ENCODE measurements around the gene PRPF38B. TPM values are rescaled to one million over a fixed set of nuclear protein-coding genes. Genes with fewer than 3 reads are reported as not detected.
"Not testable (repeated sequence)": the region's sequence is repeated elsewhere in the genome, so short reads cannot be mapped to it uniquely, and the experiment has no call there.

The PRPF38B gene
- total RNA-seq, 2 donors from 2014 or later: 10.7 to 11.1 TPM

GRCh38 chr1:108699375-108700332 is 7.5 kb downstream of the PRPF38B start:
- peak overlapping the region in 1 of 2 donors; percentile 13 for H3K27ac ChIP-seq
- H3K36me3 ChIP-seq: peaks cover 59% of the 10 kb centered on the region

GRCh38 chr1:108701176-108701849 is 9.2 kb downstream of the PRPF38B start:
- Histone ChIP-seq H3K27ac (no peak overlapping the region), H3K27me3 (no peaks in the 10 kb centered on the region), H3K9me3 (no peaks in the 10 kb centered on the region), H3K4me3 (no peak overlapping the region), H3K4me1 (peaks cover 0 to 7% of the 10 kb centered on the region in 2 donors), H3K36me3 (peaks cover 52% of the 10 kb centered on the region)
- no peak for TF ChIP-seq CTCF (IDR thresholded peaks at IDR 0.05)
- no peak for DNase-seq (ENCODE audit: low spot score)

More at GRCh38 chr1:108699375-108700332, 7.5 kb downstream of the PRPF38B start:
- Histone ChIP-seq H3K27me3 (no peaks in the 10 kb centered on the region), H3K4me3 (no peak overlapping the region), H3K4me1 (peaks cover 0 to 14% of the 10 kb centered on the region in 2 donors), H3K9me3 (no peaks in the 10 kb centered on the region)
- no peak for DNase-seq (ENCODE audit: low spot score)
- no peak for TF ChIP-seq CTCF (IDR thresholded peaks at IDR 0.05)

GRCh38 chr1:108702109-108702508 is 10.0 kb downstream of the PRPF38B start:
- H3K27ac ChIP-seq; DNase-seq (ENCODE audit: low spot score); H3K4me3 ChIP-seq; H3K9me3 ChIP-seq; H3K27me3 ChIP-seq; H3K4me1 ChIP-seq: not testable (repeated sequence)
- peaks cover 44% of the 10 kb centered on the region for H3K36me3 ChIP-seq

- no peak for DNase-seq (ENCODE audit: low spot score)
- no peaks in the 10 kb centered on the region for H3K9me3 ChIP-seq
- no peak for TF ChIP-seq CTCF (IDR thresholded peaks at IDR 0.05)
- peaks cover 0 to 7% of the 10 kb centered on the region in 2 donors for H3K4me1 ChIP-seq
- no peaks in the 10 kb centered on the region for H3K27me3 ChIP-seq
- H3K4me3 ChIP-seq: no peak overlapping the region
- peaks cover 26% of the 10 kb centered on the region for H3K36me3 ChIP-seq
- no peak overlapping the region for H3K27ac ChIP-seq
Observed at GRCh38 chr1:108703939-108704338, 11.8 kb downstream of the PRPF38B start.

GRCh38 chr1:108704496-108704895 is 12.4 kb downstream of the PRPF38B start:
- Histone ChIP-seq H3K27ac (no peak overlapping the region), H3K27me3 (no peaks in the 10 kb centered on the region), H3K4me3 (no peak overlapping the region), H3K36me3 (peaks cover 20% of the 10 kb centered on the region), H3K9me3 (no peaks in the 10 kb centered on the region), H3K4me1 (peaks cover 0 to 7% of the 10 kb centered on the region in 2 donors)
- TF ChIP-seq CTCF (IDR thresholded peaks at IDR 0.05): no peak
- DNase-seq (ENCODE audit: low spot score): peak; percentile 70

- Histone ChIP-seq H3K9me3 (no peaks in the 10 kb centered on the region), H3K27me3 (no peaks in the 10 kb centered on the region), H3K36me3 (peaks cover under 1% of the 10 kb centered on the region), H3K27ac (no peak overlapping the region), H3K4me1 (peaks cover 0 to 7% of the 10 kb centered on the region in 2 donors), H3K4me3 (no peak overlapping the region)
- TF ChIP-seq CTCF (IDR thresholded peaks at IDR 0.05): no peak
- no peak for DNase-seq (ENCODE audit: low spot score)
Observed at GRCh38 chr1:108706643-108707042, 14.5 kb downstream of the PRPF38B start.
